NCI-H345 treated with DMSO at 0.1 percent for 48 hours (cell line): Measurements from ENCODE around the gene SLC22A4.

ENCODE experiments used
- DNase-seq: peaks from one replicate; lab custom pipeline; 2025; ENCODE audit not compliant: unreplicated experiment; lab: John Stamatoyannopoulos, UW

SLC22A4 gene

GRCh38 chr5:132391870-132392269 lies 97.7 kb downstream of the SLC22A4 start:
- no peak for DNase-seq

- no peak for DNase-seq
Observed at GRCh38 chr5:132392411-132392810, 98.2 kb downstream of the SLC22A4 start.

GRCh38 chr5:132392978-132393825 lies 99.0 kb downstream of the SLC22A4 start:
- DNase-seq = no peak
